Sigmoid colon (tissue), 7 donors: Measurements from ENCODE around the gene RPGR. TPM values are rescaled to one million over a fixed set of nuclear protein-coding genes. Genes with fewer than 3 reads are reported as not detected.

Source experiments
- DNase-seq: peaks from one replicate; pipeline ENCODE4 v3.0.0-alpha.2; 2019
- H3K27ac ChIP-seq, 4 donors: fragments of 200-600 bp; sonication (generic); one replicate each; pipeline ENCODE4 v1.5.1; 2016 to 2019; ENCODE audit warnings: mild to moderate bottlenecking in 1 of 4
- H3K27me3 ChIP-seq, 3 donors: fragments of 200-600 bp; sonication (generic); one replicate each; pipeline ENCODE4 v1.5.1; 2019; ENCODE audit warnings: mild to moderate bottlenecking in 1 of 3
- H3K36me3 ChIP-seq, 4 donors: fragments of 200-600 bp; sonication (generic); one replicate each; pipeline ENCODE4 v1.5.1; 2016 to 2019
- H3K4me1 ChIP-seq, 4 donors: fragments of 200-600 bp; sonication (generic); one replicate each; pipeline ENCODE4 v1.5.1; 2017 to 2019
- H3K4me3 ChIP-seq, 4 donors: fragments of 200-600 bp; sonication (generic); one replicate each; pipeline ENCODE4 v1.5.1; 2017 to 2019; ENCODE audit warnings: mild to moderate bottlenecking in 2 of 4, moderate library complexity in 1 of 4
- H3K9me3 ChIP-seq, 4 donors: fragments of 200-600 bp in 3 of 4; sonication (generic) in 3 of 4; one replicate each; pipeline versions ENCODE4 v1.5.1 to v1.6.1; 2013 to 2019
- EP300 ChIP-seq, 4 donors: sonication (generic); formaldehyde crosslinking; IDR thresholded peaks; one replicate each; pipeline ENCODE4 v1.6.1; 2017; ENCODE audit warnings: antibody characterized with exemption in 4 of 4
- POLR2A ChIP-seq, 2 donors: fragments of 450-650 bp; IDR thresholded peaks; one replicate each; pipeline ENCODE4 v1.6.1; 2016; ENCODE audit warnings: antibody characterized with exemption in 2 of 2, mild to moderate bottlenecking in 2 of 2, moderate library complexity in 2 of 2
- POLR2AphosphoS5 ChIP-seq, 4 donors: sonication (generic); formaldehyde crosslinking; IDR thresholded peaks; one replicate each; pipeline ENCODE4 v1.6.1; 2017; ENCODE audit warnings: antibody characterized with exemption in 4 of 4
- WGBS, 2 donors: extraction: QIAGEN DNeasy Blood & Tissue Kit; methylation state at CpG; one replicate each; pipeline ENCODE4 v1.1.7; 2013; 5-methylcytosine and 5-hydroxymethylcytosine counted together
- intact Hi-C: fragments of 100-400 bp; cut with DNase I; formaldehyde crosslinking; loops from one replicate; pipeline ENCODE4 v1.15.1; 2023
- polyA plus RNA-seq, 3 donors: library from polyadenylated mRNA; stranded (reverse); fragments of 200-250 nt; gene quantifications; one replicate each; pipeline ENCODE4 v1.2.3, GENCODE V29; 2013
- total RNA-seq, 4 donors: library from RNA; depleted of rRNA; stranded (reverse); fragments of >200 nt; gene quantifications; one replicate each; pipeline ENCODE4 v1.1.0, GENCODE V29; 2016
- TF ChIP-seq, protein P1 (sequence below), 4 experiments: fragments of 450-650 bp in 3 of 4; fragments of 200-600 bp in 1 of 4; IDR thresholded peaks; one replicate each; pipeline ENCODE4 v1.5.1; 2016 to 2019; ENCODE audit warnings: antibody characterized with exemption in 4 of 4, mild to moderate bottlenecking in 3 of 4, moderate library complexity in 2 of 4
- donor health status: healthy with polysubstance abuse.
- donor health status: Bipolar disorder and iron deficiency.
- donor health status: healthy.

RPGR gene
- total and polyA plus RNA-seq, 7 donors, result 3.7 to 41.8 (median 9.3) TPM

DNA sequence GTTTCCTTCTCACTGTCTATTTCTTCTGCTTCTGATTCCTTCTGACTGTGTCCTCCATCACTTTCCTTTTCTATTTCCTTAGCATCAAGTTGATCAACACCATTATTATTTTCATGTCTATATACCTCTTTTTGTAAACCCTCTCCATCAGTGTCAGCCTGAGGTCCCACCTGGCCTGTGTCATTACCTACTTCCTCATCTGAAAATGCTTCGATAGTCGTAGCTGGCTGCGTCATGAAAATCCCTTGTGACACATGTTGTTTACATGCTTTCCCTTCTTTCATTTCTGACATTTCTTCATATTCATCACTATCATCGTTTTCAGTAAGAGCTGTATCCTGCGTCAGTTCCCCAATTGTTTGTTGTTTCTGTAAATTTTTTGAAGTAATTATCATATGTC lies 39.6 kb downstream of the RPGR start:
- H3K4me3 ChIP-seq, result no peak overlapping the region

DNA sequence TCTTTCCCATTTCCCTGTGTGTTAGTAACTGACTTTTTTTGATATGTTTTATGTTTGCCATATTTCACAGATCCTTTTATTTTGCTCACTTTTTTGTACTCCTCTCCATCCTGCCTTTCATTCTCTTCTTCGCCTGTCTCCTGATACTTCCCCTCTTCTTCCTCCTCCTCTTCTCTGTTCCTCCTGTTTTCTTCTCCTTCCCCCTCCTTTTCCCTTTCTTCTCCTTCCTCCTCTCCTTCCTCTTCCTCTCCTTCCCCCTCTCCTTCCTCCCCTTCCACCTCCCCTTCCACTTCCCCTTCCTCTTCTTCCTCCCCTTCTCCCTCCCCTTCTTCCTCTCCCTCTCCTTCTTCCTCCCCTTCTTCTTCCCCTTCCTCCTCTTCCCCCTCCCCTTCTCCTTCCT lies 41.7 kb downstream of the RPGR start:
- Histone ChIP-seq H3K4me1 (no peaks in the 10 kb centered on the region), H3K27me3 (no peaks in the 10 kb centered on the region), H3K4me3 (no peak overlapping the region), H3K27ac (no peak overlapping the region), H3K9me3 (no peaks in the 10 kb centered on the region), H3K36me3 (no peaks in the 10 kb centered on the region)
- 92 to 94% methylated on average over 1 of the region's 1 CpG for WGBS, 2 donors
- DNase-seq, result no peak
- no peak for TF ChIP-seq POLR2AphosphoS5 (IDR thresholded peaks at IDR 0.05)
- TF ChIP-seq POLR2A (IDR thresholded peaks at IDR 0.05), result no peak
- TF ChIP-seq, protein P1, sequence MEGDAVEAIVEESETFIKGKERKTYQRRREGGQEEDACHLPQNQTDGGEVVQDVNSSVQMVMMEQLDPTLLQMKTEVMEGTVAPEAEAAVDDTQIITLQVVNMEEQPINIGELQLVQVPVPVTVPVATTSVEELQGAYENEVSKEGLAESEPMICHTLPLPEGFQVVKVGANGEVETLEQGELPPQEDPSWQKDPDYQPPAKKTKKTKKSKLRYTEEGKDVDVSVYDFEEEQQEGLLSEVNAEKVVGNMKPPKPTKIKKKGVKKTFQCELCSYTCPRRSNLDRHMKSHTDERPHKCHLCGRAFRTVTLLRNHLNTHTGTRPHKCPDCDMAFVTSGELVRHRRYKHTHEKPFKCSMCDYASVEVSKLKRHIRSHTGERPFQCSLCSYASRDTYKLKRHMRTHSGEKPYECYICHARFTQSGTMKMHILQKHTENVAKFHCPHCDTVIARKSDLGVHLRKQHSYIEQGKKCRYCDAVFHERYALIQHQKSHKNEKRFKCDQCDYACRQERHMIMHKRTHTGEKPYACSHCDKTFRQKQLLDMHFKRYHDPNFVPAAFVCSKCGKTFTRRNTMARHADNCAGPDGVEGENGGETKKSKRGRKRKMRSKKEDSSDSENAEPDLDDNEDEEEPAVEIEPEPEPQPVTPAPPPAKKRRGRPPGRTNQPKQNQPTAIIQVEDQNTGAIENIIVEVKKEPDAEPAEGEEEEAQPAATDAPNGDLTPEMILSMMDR (IDR thresholded peaks at IDR 0.05), result no peak
- TF ChIP-seq EP300 (IDR thresholded peaks at IDR 0.05), result no peak
- intact Hi-C loops, result loop anchor here (10.0 kb wide), 1 partner anchor 61 kb away; the partner anchor contains the start of gene SRPX

More for the DNA sequence above, 39.6 kb downstream of the RPGR start:
- Histone ChIP-seq H3K36me3 (no peaks in the 10 kb centered on the region), H3K27ac (no peak overlapping the region), H3K9me3 (no peaks in the 10 kb centered on the region), H3K27me3 (no peaks in the 10 kb centered on the region), H3K4me1 (no peaks in the 10 kb centered on the region)
- intact Hi-C loops, result loop anchor here (10.0 kb wide), 1 partner anchor 63 kb away; the partner anchor contains the start of gene SRPX
- 78 to 97% methylated on average over 5 of the region's 5 CpGs for WGBS, 2 donors
- DNase-seq, result no peak
- TF ChIP-seq POLR2AphosphoS5 (IDR thresholded peaks at IDR 0.05) (no peak), EP300 (IDR thresholded peaks at IDR 0.05) (no peak), POLR2A (IDR thresholded peaks at IDR 0.05) (no peak)
- TF ChIP-seq, protein P1 (IDR thresholded peaks at IDR 0.05), result no peak

DNA sequence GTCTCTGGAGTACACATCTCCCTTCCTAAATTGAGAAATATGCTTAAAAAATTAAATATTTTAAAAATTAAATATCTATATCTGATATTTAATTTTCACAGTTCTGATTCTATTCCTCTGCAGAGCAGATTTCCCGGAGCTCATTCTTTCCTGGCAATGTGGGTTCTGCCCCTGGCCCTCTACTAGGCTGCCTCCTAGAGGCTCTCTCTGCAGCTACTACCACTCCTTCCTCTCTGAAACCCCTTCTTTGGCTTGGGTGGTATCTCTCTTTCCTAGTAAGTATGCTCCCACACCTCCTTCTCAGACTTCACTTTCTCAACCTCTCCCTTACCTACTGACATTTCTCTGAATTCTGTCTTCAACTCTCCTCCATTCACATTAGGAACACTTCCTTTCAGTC lies 45.3 kb downstream of the RPGR start:
- Histone ChIP-seq H3K4me3 (no peak overlapping the region), H3K27me3 (no peaks in the 10 kb centered on the region), H3K27ac (no peak overlapping the region), H3K9me3 (no peaks in the 10 kb centered on the region), H3K4me1 (no peaks in the 10 kb centered on the region), H3K36me3 (no peaks in the 10 kb centered on the region)
- no peak for TF ChIP-seq POLR2AphosphoS5 (IDR thresholded peaks at IDR 0.05)
- TF ChIP-seq, protein P1 (IDR thresholded peaks at IDR 0.05), result peak in 2 of 4 experiments; percentile 28 to 47
- intact Hi-C loops, result loop anchor here (10.0 kb wide), 1 partner anchor 57 kb away; the partner anchor contains the start of gene SRPX
- DNase-seq, result no peak
- 53 to 62% methylated on average over 1 of the region's 1 CpG for WGBS, 2 donors

DNA sequence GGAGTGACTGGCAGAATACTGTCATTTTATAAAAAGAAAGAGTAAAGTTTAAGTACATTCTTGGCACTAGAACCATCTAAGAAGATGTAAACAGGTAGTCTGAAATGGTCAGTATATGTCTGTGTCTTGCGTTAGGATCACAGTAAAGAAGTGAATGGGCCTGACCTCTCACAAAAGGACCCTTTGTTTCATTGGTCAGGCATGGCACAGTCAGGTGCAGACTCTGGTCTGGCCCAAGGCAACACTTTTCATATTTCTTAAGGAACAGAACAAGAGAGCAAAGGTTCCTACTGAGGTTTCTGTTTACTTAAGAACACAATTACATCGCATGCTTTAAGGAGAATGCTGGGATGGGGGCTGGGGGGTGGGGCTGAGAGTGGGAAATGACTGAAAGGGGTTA lies 48.1 kb downstream of the RPGR start:
- TF ChIP-seq EP300 (IDR thresholded peaks at IDR 0.05) (no peak), POLR2A (IDR thresholded peaks at IDR 0.05) (no peak), POLR2AphosphoS5 (IDR thresholded peaks at IDR 0.05) (no peak)
- TF ChIP-seq, protein P1 (IDR thresholded peaks at IDR 0.05), result no peak
- no peak for DNase-seq
- no peaks in the 10 kb centered on the region for H3K36me3 ChIP-seq
- intact Hi-C loops, result no loop called here
- no peaks in the 10 kb centered on the region for H3K4me1 ChIP-seq
- H3K4me3 ChIP-seq, result no peak overlapping the region
- H3K27me3 ChIP-seq, result no peaks in the 10 kb centered on the region
- WGBS, 2 donors, result 28 to 69% methylated on average over 2 of the region's 2 CpGs
- H3K9me3 ChIP-seq, result no peaks in the 10 kb centered on the region
- no peak overlapping the region for H3K27ac ChIP-seq

DNA sequence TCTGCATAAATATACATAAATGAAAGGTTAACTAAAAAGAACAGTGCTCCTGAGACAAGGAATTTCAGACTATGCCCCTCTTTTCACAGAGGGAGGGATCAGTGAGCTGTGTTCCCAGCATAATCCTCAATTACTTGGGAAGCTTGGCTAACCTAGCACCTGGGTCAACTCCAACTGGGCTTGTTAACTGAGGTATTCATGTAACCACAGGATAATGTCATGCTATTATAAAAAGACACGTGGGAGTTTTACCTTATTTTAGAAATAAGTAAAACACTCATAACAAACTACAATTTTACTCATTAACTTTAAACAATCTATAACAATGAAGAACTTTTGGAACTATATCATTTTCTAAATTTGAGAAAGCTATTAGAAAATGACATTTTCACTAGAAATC lies 48.6 kb downstream of the RPGR start:
- no peak for DNase-seq

More for the DNA sequence above, 48.6 kb downstream of the RPGR start:
- H3K36me3 ChIP-seq, result no peaks in the 10 kb centered on the region
- WGBS, 2 donors, result 19 to 59% methylated on average over 1 of the region's 1 CpG
- H3K27me3 ChIP-seq, result no peaks in the 10 kb centered on the region
- no peak overlapping the region for H3K4me3 ChIP-seq
- TF ChIP-seq, protein P1 (IDR thresholded peaks at IDR 0.05), result no peak
- TF ChIP-seq POLR2A (IDR thresholded peaks at IDR 0.05), result no peak
- no peak for TF ChIP-seq POLR2AphosphoS5 (IDR thresholded peaks at IDR 0.05)
- no peak for TF ChIP-seq EP300 (IDR thresholded peaks at IDR 0.05)
- H3K4me1 ChIP-seq, result no peaks in the 10 kb centered on the region
- H3K9me3 ChIP-seq, result no peaks in the 10 kb centered on the region
- H3K27ac ChIP-seq, result no peak overlapping the region
- intact Hi-C loops, result no loop called here
